Activated CD4-positive, alpha-beta T cell treated with anti-CD3 and anti-CD28 coated beads for 36 hours (primary cell): ENCODE measurements around the gene DOK3. TPM values are rescaled to one million over a fixed set of nuclear protein-coding genes. Genes with fewer than 3 reads are reported as not detected.

Experiments
- ATAC-seq: fragments of 200-7000 bp; cut with Tn5 transposase; one replicate; pipeline ENCODE4 v1.10.0; 2021; ENCODE audit warnings: mild to moderate bottlenecking, moderate library complexity
- CTCF ChIA-PET: fragments of 350-600 bp; sonication (Branson Sonifier 250); formaldehyde crosslinking; loops from one replicate; lab custom pipeline; 2021; ENCODE audit warnings: antibody characterized with exemption; lab: Charles Lee
- POLR2A ChIA-PET: fragments of 350-600 bp; sonication (Branson Sonifier 250); formaldehyde crosslinking; loops from one replicate; lab custom pipeline; 2021; ENCODE audit warnings: antibody characterized with exemption, inconsistent platforms; lab: Charles Lee
- DNase-seq: peaks from one replicate; pipeline ENCODE4 v3.0.0-alpha.2; 2020
- H3K27ac Mint-ChIP-seq: one replicate; pipeline ENCODE4 v1.8.0; 2021; ENCODE audit warnings: mixed read lengths
- H3K27me3 Mint-ChIP-seq: one replicate; pipeline ENCODE4 v1.8.0; 2021; ENCODE audit warnings: mixed read lengths
- H3K36me3 Mint-ChIP-seq: one replicate; pipeline ENCODE4 v1.8.0; 2021; ENCODE audit warnings: low read depth, mixed read lengths
- H3K4me1 Mint-ChIP-seq: one replicate; pipeline ENCODE4 v1.8.0; 2021; ENCODE audit warnings: mixed read lengths
- H3K4me3 Mint-ChIP-seq: one replicate; pipeline ENCODE4 v1.8.0; 2021; ENCODE audit warnings: mild to moderate bottlenecking, moderate library complexity, mixed read lengths
- H3K9me3 Mint-ChIP-seq: one replicate; pipeline ENCODE4 v1.8.0; 2021; ENCODE audit warnings: low read depth, mixed read lengths
- intact Hi-C, 2 experiments: fragments of 100-400 bp; cut with DNase I in 1 of 2; cut with micrococcal nuclease in 1 of 2; formaldehyde crosslinking; loops; one replicate each; pipeline versions ENCODE4 v1.14.2 to v1.15.1; 2022 to 2024; cut with DNase I, micrococcal nuclease
- total RNA-seq, 2 experiments: library from RNA; stranded (reverse); gene quantifications; one replicate each; pipeline ENCODE4 v1.2.3, GENCODE V29; 2021

Gene DOK3
- total RNA-seq, 2 experiments from 2014 or later = 4.2 to 4.8 TPM

GRCh38 chr5:177477701-177478477 lies 31.7 kb downstream of the DOK3 start:
- CTCF ChIA-PET = interaction anchor here (0.6 to 2.1 kb wide), 12 partner anchors 12 to 690 kb away, joined by 3 to 6 read pairs (median 4); partner anchors contain the start of gene PDLIM7
- Mint-ChIP-seq H3K27ac (peak overlapping the region; percentile 98), H3K4me1 (peaks cover 46% of the 10 kb centered on the region), H3K4me3 (no peak overlapping the region), H3K9me3 (no peaks in the 10 kb centered on the region), H3K27me3 (peaks cover 4% of the 10 kb centered on the region), H3K36me3 (peaks cover 7% of the 10 kb centered on the region)
- ATAC-seq (no peak), DNase-seq (no peak)
- intact Hi-C loops = no loop called here
- POLR2A ChIA-PET = interaction anchor here (0.6 kb wide), 1 partner anchor 10 kb away, joined by 3 read pairs; no protein-coding TSS in a partner anchor

GRCh38 chr5:177476531-177477233 lies 32.9 kb downstream of the DOK3 start:
- ChIA-PET POLR2A (no interaction called here), CTCF (interaction anchor here (0.6 to 3.0 kb wide), 10 partner anchors 13 to 1009 kb away, joined by 3 to 17 read pairs (median 4); partner anchors contain the start of gene PDLIM7)
- peaks cover 46% of the 10 kb centered on the region for H3K4me1 Mint-ChIP-seq
- H3K4me3 Mint-ChIP-seq = no peak overlapping the region
- H3K27me3 Mint-ChIP-seq = peaks cover 4% of the 10 kb centered on the region
- H3K27ac Mint-ChIP-seq = peak overlapping the region; percentile 58
- peaks cover 7% of the 10 kb centered on the region for H3K36me3 Mint-ChIP-seq
- ATAC-seq (no peak), DNase-seq (no peak)
- H3K9me3 Mint-ChIP-seq = no peaks in the 10 kb centered on the region
- intact Hi-C loops = no loop called here

GRCh38 chr5:177475563-177476427 lies 33.8 kb downstream of the DOK3 start:
- ChIA-PET POLR2A (no interaction called here), CTCF (interaction anchor here (0.5 to 3.0 kb wide), 9 partner anchors 13 to 1008 kb away, joined by 3 to 17 read pairs (median 4); no protein-coding TSS in a partner anchor)
- peaks cover 51% of the 10 kb centered on the region for H3K4me1 Mint-ChIP-seq
- H3K36me3 Mint-ChIP-seq = peaks cover 7% of the 10 kb centered on the region
- intact Hi-C loops = no loop called here
- no peaks in the 10 kb centered on the region for H3K9me3 Mint-ChIP-seq
- H3K27me3 Mint-ChIP-seq = peaks cover 4% of the 10 kb centered on the region
- DNase-seq (peak; percentile 47), ATAC-seq (peak; percentile 14)
- no peak overlapping the region for H3K4me3 Mint-ChIP-seq
- H3K27ac Mint-ChIP-seq = peak overlapping the region; percentile 58

- ATAC-seq (no peak), DNase-seq (no peak)
- intact Hi-C loops = no loop called here
- no peaks in the 10 kb centered on the region for H3K9me3 Mint-ChIP-seq
- peaks cover 4% of the 10 kb centered on the region for H3K27me3 Mint-ChIP-seq
- H3K4me1 Mint-ChIP-seq = peaks cover 49% of the 10 kb centered on the region
- H3K27ac Mint-ChIP-seq = peak overlapping the region; percentile 21
- ChIA-PET CTCF (interaction anchor here (1.0 to 3.0 kb wide), 3 partner anchors 34 to 165 kb away, joined by 3 to 17 read pairs (median 4); no protein-coding TSS in a partner anchor), POLR2A (no interaction called here)
- H3K36me3 Mint-ChIP-seq = peaks cover 7% of the 10 kb centered on the region
- H3K4me3 Mint-ChIP-seq = peak overlapping the region; percentile 65
These were observed 34.6 kb downstream of the DOK3 start for GRCh38 chr5:177474846-177475562.

- no peaks in the 10 kb centered on the region for H3K9me3 Mint-ChIP-seq
- peak overlapping the region; percentile 65 for H3K4me3 Mint-ChIP-seq
- CTCF ChIA-PET = interaction anchor here (0.7 to 1.4 kb wide), 3 partner anchors 27 to 83 kb away, joined by 3 to 4 read pairs (median 3); no protein-coding TSS in a partner anchor
These were observed 35.6 kb downstream of the DOK3 start for GRCh38 chr5:177474002-177474476.

GRCh38 chr5:177473443-177474001 lies 36.1 kb downstream of the DOK3 start, which contains the start of gene DBN1:
DBN1 (minus strand) TSS chr5:177473634; CDS start chr5:177473521, 113 bp downstream.
- ChIA-PET POLR2A (no interaction called here), CTCF (interaction anchor here (0.7 to 1.5 kb wide), 7 partner anchors 16 to 83 kb away, joined by 3 to 5 read pairs (median 3); no protein-coding TSS in a partner anchor)
- Mint-ChIP-seq H3K4me3 (peak within 1 kb of the TSS; percentile 65), H3K27me3 (peaks cover 4% of the 10 kb centered on the region), H3K27ac (peak within 1 kb of the TSS; percentile 70), H3K36me3 (peaks cover 2% of the 10 kb centered on the region), H3K9me3 (no peaks in the 10 kb centered on the region), H3K4me1 (peaks cover 35% of the 10 kb centered on the region)
- ATAC-seq (peak; percentile 44), DNase-seq (peak; percentile 62)
- intact Hi-C loops = loop anchor here in 1 of 2 experiments (1.0 kb wide), 2 partner anchors 24 to 43 kb away; partner anchors contain the start of genes DDX41 and PDLIM7

More at GRCh38 chr5:177474002-177474476, 35.6 kb downstream of the DOK3 start:
- H3K36me3 Mint-ChIP-seq = peaks cover 7% of the 10 kb centered on the region
- ATAC-seq = no peak
- POLR2A ChIA-PET = no interaction called here
- no peak for DNase-seq
- H3K27me3 Mint-ChIP-seq = peaks cover 4% of the 10 kb centered on the region
- intact Hi-C loops = no loop called here
- H3K4me1 Mint-ChIP-seq = peaks cover 40% of the 10 kb centered on the region
- H3K27ac Mint-ChIP-seq = peak overlapping the region; percentile 70

- Mint-ChIP-seq H3K9me3 (no peaks in the 10 kb centered on the region), H3K27ac (no peak overlapping the region), H3K4me3 (peak overlapping the region; percentile 65), H3K36me3 (peaks cover 2% of the 10 kb centered on the region), H3K4me1 (peaks cover 27% of the 10 kb centered on the region), H3K27me3 (peaks cover 4% of the 10 kb centered on the region)
- intact Hi-C loops = loop anchor here in 1 of 2 experiments (1.0 kb wide), 3 partner anchors 16 to 44 kb away; partner anchors contain the start of genes DDX41 and PDLIM7
- peak; percentile 44 for ATAC-seq
- CTCF ChIA-PET = interaction anchor here (0.8 to 1.6 kb wide), 10 partner anchors 15 to 113 kb away, joined by 3 to 6 read pairs (median 4); no protein-coding TSS in a partner anchor
- DNase-seq = peak; percentile 78
- POLR2A ChIA-PET = interaction anchor here (0.6 to 0.7 kb wide), 2 partner anchors 15 to 103 kb away, joined by 3 to 4 read pairs; no protein-coding TSS in a partner anchor
These were observed 36.9 kb downstream of the DOK3 start for GRCh38 chr5:177472460-177473442.

GRCh38 chr5:177471610-177472356 lies 37.8 kb downstream of the DOK3 start:
- Mint-ChIP-seq H3K4me3 (peak overlapping the region; percentile 65), H3K36me3 (peaks cover 2% of the 10 kb centered on the region), H3K9me3 (no peaks in the 10 kb centered on the region), H3K4me1 (peaks cover 25% of the 10 kb centered on the region), H3K27me3 (peaks cover 4% of the 10 kb centered on the region), H3K27ac (no peak overlapping the region)
- intact Hi-C loops = loop anchor here in 1 of 2 experiments (1.0 kb wide), 1 partner anchor 15 kb away; no protein-coding TSS in a partner anchor
- no peak for ATAC-seq
- DNase-seq = no peak
- ChIA-PET CTCF (interaction anchor here (0.9 to 1.6 kb wide), 7 partner anchors 9 to 113 kb away, joined by 3 to 6 read pairs (median 4); no protein-coding TSS in a partner anchor), POLR2A (interaction anchor here (0.6 kb wide), 1 partner anchor 102 kb away, joined by 4 read pairs; no protein-coding TSS in a partner anchor)
